H1 (cell line): ENCODE data around the gene ATP6V1E1.

Experiments
- CEBPB ChIP-seq: IDR thresholded peaks from 2 replicates; pipeline ENCODE4 v1.6.1; 2012; ENCODE audit warnings: low read depth, low read length
- CTCF ChIP-seq, 3 experiments: IDR thresholded peaks; 1 replicate in 2 of 3; 2 replicates in 1 of 3; pipeline versions ENCODE4 v1.5.1 to v1.6.1; 2011; ENCODE audit warnings: low read length in 3 of 3, mild to moderate bottlenecking in 3 of 3, inconsistent platforms in 2 of 3, low read depth in 1 of 3, moderate library complexity in 1 of 3; ENCODE audit not compliant: insufficient read depth in 1 of 3; ENCODE audit errors: control extremely low read depth in 1 of 3
- EZH2 ChIP-seq: fragments of 200-600 bp; sonication (generic); IDR thresholded peaks from 2 replicates; pipeline ENCODE4 v1.7.1; 2012; ENCODE audit warnings: low read depth, mild to moderate bottlenecking, moderate library complexity, low read length, inconsistent platforms; ENCODE audit not compliant: severe bottlenecking
- FOSL1 ChIP-seq: IDR thresholded peaks from 2 replicates; pipeline ENCODE4 v1.6.1; 2011; ENCODE audit warnings: mild to moderate bottlenecking, low read depth, low read length, moderate library complexity; ENCODE audit not compliant: insufficient read depth
- MAX ChIP-seq: IDR thresholded peaks from 2 replicates; pipeline ENCODE4 v1.6.1; 2012; ENCODE audit warnings: inconsistent platforms
- POLR2A ChIP-seq, 2 experiments: IDR thresholded peaks; 1 replicate in 1 of 2; 2 replicates in 1 of 2; pipeline ENCODE4 v1.6.1; 2011; ENCODE audit warnings: low read depth in 2 of 2, low read length in 2 of 2, mild to moderate bottlenecking in 2 of 2; ENCODE audit errors: control extremely low read depth in 1 of 2
- POLR2AphosphoS5 ChIP-seq: IDR thresholded peaks from 2 replicates; pipeline ENCODE4 v1.6.1; 2011; ENCODE audit warnings: low read depth, low read length
- RFX5 ChIP-seq: IDR thresholded peaks from 2 replicates; pipeline ENCODE4 v1.6.1; 2011; ENCODE audit warnings: low read depth, low read length, improper control_type of control experiment, borderline replicate concordance
- RNF2 ChIP-seq: fragments of 200-900, 300-1000 bp; sonication (generic); IDR thresholded peaks from 2 replicates; pipeline ENCODE4 v1.7.1; 2016; ENCODE audit warnings: borderline replicate concordance, low read depth, mild to moderate bottlenecking, antibody characterized with exemption, low read length; ENCODE audit not compliant: poor library complexity, severe bottlenecking; ENCODE audit errors: missing control alignments
- RXRA ChIP-seq: IDR thresholded peaks from 2 replicates; pipeline ENCODE4 v1.6.1; 2011; ENCODE audit warnings: low read depth, mild to moderate bottlenecking, low read length, moderate library complexity; ENCODE audit not compliant: insufficient read depth
- SIN3A ChIP-seq, 2 experiments: IDR thresholded peaks in 1 of 2; conservative IDR thresholded peaks in 1 of 2; 2 replicates each; pipeline ENCODE4 v1.6.1; 2011 to 2012; ENCODE audit warnings: low read length in 2 of 2, improper control_type of control experiment in 1 of 2, low read depth in 1 of 2, mild to moderate bottlenecking in 1 of 2
- SUZ12 ChIP-seq: fragments of 200-600 bp; sonication (generic); IDR thresholded peaks from 2 replicates; pipeline ENCODE4 v1.6.1; 2012; ENCODE audit warnings: mild to moderate bottlenecking, inconsistent platforms, low read length, moderate library complexity, mixed read lengths

GRCh38 chr22:17575151-17575550 lies 53.4 kb downstream of the ATP6V1E1 start:
- TF ChIP-seq CTCF (IDR thresholded peaks at IDR 0.05; ENCODE audit: control extremely low read depth in 1 of 3, insufficient read depth in 1 of 3, low read depth in 1 of 3, low read length in 3 of 3) (no peak), POLR2A (IDR thresholded peaks at IDR 0.05; ENCODE audit: control extremely low read depth in 1 of 2, low read depth in 2 of 2, low read length in 2 of 2) (no peak), MAX (no peak), RXRA (no peak), SIN3A (conservative IDR thresholded peaks at IDR 0.05 in 1 of 2, IDR thresholded peaks at IDR 0.05 in 1 of 2; ENCODE audit: low read depth in 1 of 2, low read length in 2 of 2) (no peak), FOSL1 (no peak), SUZ12 (no peak), CEBPB (no peak), RNF2 (no peak), RFX5 (no peak), POLR2AphosphoS5 (no peak), EZH2 (no peak)
